ENCODE data around the gene TWSG1. TPM values are rescaled to one million over a fixed set of nuclear protein-coding genes. Genes with fewer than 3 reads are reported as not detected.
"Not testable (repeated sequence)": the region's sequence is repeated elsewhere in the genome, so short reads cannot be mapped to it uniquely, and the experiment has no call there.

Gene TWSG1
- polyA plus RNA-seq, 3 donors, result 65.4 to 88.8 (median 82.3) TPM

DNA sequence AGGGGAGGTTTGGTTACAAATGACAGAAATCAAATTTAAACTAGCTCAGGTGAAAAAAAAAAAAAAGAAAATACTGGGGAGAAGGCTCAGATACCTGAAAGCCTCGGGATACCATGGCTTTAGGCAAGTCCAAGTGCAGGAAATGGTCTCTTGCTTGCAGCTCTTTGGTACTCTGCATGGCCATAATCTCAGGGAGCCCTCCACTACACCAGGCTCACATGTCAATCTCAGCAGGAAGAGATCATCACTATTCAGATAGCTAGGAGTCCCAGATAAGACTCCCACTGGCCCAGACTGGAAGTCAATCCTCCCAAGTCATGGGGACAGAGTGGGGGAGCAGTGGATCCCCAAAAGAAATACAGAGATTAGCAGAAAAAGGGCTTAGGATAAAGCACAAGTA, 75.9 kb downstream of the TWSG1 start:
- DNase-seq (ENCODE audit: extremely low read depth in 1 of 11, low read depth in 9 of 11, low spot score in 4 of 11), result no peak

DNA sequence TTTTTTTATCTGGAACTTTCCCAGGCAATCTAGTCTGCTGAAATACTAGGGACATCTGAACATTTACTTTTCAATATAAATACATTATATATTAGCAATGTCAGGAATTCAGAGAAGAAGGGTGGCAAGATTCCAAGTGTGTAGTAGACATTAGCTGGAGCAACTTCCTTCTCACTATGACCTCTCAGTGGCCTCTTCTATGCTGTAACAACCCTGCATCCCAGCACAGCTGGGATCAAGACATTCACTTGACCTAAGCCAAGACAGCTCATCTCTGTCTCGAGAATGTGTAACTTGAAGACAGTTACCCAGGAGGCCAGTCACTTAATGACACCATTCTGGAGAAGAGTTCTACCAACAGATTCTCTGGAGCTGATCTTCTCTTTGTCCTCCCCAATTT, 79.0 kb downstream of the TWSG1 start:
- peak in 1 of 11 donors; percentile 46 for DNase-seq (ENCODE audit: extremely low read depth in 1 of 11, low read depth in 9 of 11, low spot score in 4 of 11)

DNA sequence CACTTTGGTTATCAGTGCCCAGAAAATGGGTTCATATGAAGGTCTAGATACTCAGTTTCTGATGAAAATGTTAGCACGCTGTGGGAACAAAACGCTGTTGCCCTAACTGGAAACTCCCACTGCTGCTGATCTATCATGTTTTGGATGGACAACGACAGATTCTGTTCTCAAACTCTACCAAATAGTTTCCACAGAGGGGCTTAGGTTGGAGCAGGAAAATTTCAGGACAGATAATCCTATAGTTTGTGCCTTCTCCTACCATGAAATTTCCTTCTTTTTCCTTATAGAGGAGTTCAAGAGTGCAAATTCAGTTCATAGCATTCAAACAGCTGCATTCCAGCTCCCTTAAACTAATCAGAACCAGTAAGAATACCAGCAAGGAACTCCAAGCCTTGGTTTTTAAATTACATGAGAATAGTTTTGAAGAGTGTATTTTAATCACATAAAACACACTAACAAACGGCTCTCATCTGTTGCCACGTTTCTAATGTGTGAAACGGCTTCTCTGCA, 82.0 kb downstream of the TWSG1 start:
- peak in 1 of 11 donors; percentile 47 for DNase-seq (ENCODE audit: extremely low read depth in 1 of 11, low read depth in 9 of 11, low spot score in 4 of 11)

DNA sequence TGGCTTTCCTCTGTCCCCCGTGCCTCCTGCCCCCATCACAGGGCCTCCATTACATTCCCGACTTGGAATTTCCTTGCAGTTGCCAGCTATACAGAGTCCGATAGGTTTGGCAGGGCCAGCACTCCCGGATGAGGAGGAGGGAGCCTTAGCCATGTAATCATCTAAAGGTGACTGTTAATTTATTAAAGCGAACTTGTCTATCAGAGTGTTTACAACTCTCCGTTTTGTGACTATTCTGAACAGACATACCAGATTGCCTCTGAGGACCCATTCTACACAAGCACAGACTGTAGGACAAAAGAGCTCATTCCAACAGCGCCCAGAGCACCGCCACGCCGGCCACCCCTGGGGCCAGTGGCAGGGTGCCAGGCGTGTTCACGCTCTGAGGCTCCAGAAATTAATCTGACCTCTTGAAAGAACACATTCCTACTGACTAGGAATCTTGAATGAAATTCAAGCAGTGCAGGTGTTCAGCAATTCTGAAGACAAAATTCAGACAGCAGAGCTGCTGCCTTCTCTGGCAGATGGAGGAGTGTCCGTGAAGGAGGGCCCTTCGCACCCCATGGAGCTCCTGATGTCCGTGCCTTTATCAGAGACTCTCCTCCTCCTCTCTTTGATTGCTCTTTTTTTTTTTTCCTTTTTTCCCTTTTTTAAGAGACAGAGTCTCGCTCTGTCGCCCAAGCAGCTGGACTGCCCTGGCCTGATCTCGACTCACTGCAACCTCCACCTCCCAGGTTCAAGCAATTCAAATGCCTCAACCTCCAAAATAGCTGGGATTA, 82.7 kb downstream of the TWSG1 start:
- DNase-seq (ENCODE audit: extremely low read depth in 1 of 11, low read depth in 9 of 11, low spot score in 4 of 11), result peak in 8 of 11 donors; percentile 51 to 67 (median 59)

DNA sequence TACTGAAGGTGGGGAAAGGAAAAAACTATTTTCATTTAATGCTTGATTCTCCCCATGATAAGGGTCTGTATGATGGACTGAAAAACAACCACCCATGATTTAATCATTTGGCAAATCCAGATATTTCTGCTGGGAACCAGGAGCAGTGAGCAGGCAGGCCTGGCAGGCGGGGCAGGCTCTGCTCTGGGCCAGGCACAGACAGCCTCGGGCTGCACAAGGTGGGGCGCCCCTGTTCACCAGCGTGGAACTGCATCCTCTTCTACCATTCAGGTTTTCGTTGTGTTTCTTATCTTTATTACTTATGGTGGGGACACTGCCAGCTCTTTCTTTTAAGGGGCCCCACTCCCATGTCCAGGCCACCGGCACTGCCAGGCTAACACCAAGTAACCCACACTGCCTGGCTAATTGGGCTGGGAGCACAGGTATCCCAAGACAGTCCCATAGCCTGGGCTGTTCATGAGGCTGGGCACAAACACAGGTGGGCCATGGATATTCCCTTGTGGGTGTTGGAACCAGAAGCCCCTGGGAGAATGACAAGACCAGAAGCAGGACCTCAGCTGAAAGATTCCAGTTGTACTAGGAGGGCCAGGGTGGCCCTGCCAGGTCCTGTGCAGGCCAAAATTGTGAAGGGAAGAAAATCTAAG, 83.6 kb downstream of the TWSG1 start:
- no peak for DNase-seq (ENCODE audit: extremely low read depth in 1 of 11, low read depth in 9 of 11, low spot score in 4 of 11)

DNA sequence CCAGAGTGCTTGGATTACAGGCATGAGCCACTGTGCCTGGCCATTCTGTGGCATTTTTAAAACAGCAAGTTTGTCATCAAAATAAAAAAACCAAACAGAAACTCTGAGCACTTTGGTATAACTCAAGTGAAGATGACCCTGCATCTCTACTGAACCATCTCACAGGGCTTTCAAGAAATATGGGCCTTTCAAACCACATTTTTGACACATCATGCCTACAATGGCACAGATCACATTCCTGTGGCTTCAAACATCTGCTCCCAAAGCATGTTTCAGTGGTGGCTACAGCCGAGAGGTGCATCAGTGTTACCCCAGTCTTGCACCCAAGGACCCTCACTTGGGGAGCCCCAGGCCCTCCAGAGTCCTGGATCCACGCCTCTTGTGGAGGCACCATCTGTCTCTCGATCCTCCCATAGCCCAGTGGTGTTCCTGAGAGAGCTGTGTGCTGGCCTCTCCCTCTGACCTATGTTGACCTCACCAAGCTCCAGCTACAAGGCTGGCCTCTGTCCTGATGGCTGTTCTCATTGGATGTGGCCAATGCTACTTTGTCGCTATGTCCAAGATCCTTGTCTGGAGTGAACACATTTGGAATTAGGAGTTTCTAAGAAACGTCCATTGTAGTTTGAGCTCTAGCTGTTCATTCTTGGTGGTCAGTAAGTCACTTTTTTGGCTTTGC, 85.5 kb downstream of the TWSG1 start:
- no peak for DNase-seq (ENCODE audit: extremely low read depth in 1 of 11, low read depth in 9 of 11, low spot score in 4 of 11)

DNA sequence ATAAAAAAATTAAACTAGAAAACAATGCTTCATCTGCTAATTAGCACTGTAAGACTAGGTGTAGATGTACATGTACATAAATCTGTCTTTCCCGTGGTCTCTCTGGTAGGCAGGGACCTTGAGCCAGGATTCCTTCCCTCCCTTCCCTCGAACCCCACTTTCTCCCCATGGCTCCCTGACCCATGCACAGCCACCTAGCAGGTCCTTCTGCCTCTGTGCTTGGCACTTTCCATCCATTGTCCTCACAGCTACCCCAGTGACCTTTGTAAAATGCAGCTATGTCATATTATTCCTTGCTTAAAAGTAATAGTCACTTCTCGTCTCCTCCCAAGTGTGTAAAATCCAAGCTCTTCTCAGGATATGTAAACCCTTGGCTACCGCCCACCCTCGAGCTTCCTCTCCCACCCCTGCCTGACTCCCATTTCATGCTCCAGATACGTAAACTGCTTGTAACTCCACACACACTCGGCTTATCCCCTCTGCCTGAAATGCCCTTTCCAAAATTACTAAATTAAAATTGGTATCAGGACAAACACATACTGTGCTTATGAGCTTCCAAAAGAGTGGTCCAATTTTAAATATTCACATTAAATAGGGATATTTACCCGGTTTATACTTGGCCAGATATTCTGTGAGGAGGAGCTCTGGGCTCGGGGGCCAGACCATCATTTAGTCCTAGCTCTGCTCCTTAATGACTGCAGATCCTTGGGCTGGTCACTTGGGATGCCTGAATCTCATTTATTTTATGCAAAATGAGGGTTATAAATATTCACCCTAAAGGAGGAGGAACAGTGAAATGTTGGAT, 86.7 kb downstream of the TWSG1 start:
- DNase-seq (ENCODE audit: extremely low read depth in 1 of 11, low read depth in 9 of 11, low spot score in 4 of 11), result no peak

DNA sequence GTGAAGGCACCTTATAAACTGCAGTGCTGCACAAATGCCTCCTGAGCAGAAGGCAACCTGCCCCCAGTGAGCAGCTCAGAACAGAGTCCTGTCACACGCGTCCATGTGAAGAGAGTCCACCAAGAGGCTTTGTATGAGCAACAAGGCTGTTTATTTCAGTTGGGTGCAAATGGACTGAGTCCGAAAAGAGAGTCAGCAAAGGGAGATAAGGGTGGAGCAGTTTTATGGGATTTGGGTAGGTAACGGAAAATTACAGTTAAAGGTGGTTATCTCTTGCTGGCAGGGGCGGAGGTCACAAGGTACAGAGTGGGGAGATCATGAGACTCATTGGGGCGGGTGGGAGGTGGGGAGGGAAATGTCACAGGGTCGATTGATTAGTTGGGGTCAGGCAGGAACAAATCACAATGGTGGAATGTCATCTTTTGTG, 87.3 kb downstream of the TWSG1 start:
- DNase-seq (ENCODE audit: extremely low read depth in 1 of 11, low read depth in 9 of 11, low spot score in 4 of 11), result no peak

DNA sequence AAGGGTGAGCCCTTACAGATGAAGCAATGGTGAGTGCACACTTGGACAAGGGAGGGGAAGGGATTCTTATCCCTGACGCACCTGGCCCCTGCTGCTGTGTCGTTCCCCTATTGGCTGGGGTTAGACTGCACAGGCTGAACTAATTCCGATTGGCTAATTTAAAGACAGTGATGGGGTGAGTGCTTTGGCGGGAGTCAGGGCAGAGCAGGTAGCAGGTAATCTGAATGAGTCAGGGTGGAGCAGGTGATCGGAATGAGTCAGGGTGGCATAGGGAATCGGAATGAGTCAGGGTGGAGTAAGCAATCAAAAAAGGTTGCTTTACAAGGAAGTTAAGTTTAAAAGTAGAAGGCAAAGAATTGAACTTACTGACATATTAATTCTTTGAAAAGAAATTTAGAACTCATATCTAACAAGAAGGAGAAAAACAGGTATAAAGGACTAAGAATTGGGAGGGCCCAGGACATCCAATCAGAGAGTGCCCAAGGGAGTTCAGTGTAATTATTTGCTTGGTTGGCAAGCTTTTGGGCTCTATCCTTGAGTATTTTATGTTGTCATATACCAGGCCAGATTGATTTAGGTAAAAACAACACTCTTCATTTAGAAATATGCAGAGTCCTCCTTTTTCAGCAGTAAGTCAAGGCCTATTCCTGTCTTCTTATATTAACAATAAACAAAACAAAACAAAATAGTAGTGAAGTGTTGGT, 88.4 kb downstream of the TWSG1 start:
- DNase-seq (ENCODE audit: extremely low read depth in 1 of 11, low read depth in 9 of 11, low spot score in 4 of 11), result no peak

DNA sequence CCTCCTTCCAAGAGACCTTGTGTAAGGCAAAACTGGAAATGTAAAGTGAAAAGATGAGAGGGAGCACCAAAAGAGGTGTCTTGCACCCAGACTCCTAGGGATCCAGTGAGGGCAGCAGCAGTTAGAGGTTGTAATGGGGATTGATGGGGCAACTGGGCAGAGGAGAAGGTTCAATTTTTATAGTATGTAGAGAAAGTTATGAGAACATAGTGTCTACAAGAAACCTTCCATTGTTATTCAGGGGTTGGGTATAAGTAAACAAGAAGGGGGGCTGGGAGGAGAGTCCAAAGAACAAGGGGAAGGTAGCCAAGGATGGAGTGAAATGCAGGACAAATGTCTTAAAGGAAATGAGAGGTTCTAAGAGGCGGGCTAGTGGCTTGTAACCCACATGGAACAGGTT, 89.1 kb downstream of the TWSG1 start:
- not testable (repeated sequence) for DNase-seq (ENCODE audit: extremely low read depth in 1 of 11, low read depth in 9 of 11, low spot score in 4 of 11)

DNA sequence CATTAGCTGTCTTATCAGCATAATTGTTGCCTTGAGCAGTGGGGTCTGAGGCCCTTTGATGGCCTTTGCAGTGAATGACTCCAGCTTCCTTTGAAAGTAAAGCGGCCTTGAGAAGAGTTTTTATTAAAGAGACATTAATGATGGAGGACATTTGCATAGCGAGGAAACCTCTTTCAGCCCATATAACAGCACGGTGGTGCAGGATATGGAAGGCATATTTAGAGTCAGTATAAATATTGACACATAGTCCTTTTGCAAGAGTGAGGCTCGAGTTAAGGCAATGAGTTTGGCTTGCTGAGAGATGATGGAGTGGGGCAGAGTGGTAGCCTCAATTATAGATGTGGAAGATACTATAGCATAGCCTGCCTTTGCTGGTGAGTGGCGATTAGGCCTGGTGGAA, 89.7 kb downstream of the TWSG1 start:
- not testable (repeated sequence) for DNase-seq (ENCODE audit: extremely low read depth in 1 of 11, low read depth in 9 of 11, low spot score in 4 of 11)

DNA sequence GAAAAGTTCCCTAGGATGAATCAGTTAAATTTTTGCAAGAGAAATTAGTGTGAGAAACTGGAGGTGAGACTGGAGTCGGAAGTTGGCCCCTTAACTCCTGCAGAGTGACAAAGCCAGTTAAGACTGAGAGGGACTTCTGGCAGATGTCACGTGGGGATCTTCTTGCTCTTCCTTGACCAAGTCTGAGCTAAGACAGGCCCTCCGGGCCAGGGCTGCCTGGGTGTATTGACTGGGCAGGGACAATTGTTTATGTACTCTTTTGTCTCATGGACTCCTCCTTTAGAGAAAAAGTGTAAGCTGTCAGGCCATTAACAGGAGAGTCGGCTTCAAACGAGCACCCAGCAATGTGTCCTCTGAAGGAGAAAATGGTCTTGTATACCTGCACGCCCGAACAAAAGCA, 92.2 kb downstream of the TWSG1 start:
- DNase-seq (ENCODE audit: extremely low read depth in 1 of 11, low read depth in 9 of 11, low spot score in 4 of 11), result no peak

DNA sequence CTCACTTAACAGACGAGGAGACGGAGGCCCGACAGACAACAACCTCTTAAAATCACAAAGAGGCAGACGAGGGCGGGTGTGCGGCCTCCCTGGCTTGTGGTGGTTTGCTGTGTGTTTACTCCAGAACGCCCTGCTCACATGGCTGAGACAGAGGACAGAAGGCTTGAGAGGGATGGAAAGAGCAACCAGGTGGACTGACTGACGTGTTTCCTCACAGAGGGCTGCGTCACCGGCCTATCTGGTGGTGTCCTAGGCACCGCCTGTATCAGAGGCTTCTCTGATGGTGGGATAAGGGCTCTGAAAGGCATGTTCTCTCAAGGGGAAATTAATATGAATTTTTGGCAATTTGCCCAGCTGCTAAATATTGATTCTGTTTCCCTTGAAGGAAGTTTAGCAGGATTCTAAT, 93.7 kb downstream of the TWSG1 start:
- DNase-seq (ENCODE audit: extremely low read depth in 1 of 11, low read depth in 9 of 11, low spot score in 4 of 11), result no peak

DNA sequence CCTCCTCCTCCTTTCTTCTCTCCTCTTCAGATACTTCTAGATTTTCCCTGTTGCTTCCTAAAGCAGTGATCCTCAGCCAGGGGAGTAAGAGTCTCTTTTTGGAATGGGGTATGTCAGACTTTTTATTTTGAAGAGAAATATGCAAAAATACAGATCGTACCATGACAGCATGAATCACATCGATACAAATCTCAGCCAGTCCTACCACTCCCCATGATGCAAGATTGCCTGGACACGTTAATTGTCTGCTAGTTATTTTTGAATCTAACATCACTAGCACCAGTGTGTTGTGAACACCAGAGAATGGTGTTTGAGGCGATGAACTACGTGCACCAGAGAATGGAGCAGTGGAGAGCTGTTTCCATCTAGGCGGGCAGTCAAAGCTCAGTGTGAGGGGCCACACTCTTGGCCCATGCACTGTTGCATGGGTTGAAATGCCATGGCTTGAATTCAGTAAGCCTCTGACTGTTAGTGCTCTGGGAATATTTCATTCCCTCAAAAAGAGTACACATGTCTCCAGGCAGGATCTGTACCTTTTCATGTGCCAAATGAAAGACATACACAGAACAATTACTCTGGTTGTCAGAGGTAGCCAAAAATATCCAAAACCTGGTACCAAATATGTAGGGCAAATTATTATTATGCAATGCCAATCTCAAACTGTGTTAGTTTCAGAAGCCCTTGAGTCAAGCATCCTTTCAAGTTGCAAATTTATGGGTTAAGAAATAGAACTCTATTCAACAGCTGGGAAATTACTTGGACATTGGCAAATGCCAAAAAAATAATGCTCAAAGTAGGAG, 94.5 kb downstream of the TWSG1 start:
- DNase-seq (ENCODE audit: extremely low read depth in 1 of 11, low read depth in 9 of 11, low spot score in 4 of 11), result no peak

DNA sequence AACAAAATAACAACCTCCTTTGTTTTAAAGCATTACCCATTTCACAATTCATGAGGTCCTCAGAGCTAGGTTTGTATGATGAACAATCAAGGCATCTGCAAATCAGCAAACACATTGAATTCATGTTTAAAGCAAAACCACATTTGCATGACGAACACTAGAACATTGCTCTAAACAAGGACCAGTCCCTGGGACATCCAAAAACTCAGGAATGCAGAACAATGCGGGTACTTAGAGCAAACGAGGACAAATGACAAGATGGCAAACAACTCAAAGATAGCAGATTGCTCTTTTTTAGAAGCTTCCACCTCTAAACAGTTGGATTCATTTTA, 95.1 kb downstream of the TWSG1 start:
- no peak for DNase-seq (ENCODE audit: extremely low read depth in 1 of 11, low read depth in 9 of 11, low spot score in 4 of 11)

DNA sequence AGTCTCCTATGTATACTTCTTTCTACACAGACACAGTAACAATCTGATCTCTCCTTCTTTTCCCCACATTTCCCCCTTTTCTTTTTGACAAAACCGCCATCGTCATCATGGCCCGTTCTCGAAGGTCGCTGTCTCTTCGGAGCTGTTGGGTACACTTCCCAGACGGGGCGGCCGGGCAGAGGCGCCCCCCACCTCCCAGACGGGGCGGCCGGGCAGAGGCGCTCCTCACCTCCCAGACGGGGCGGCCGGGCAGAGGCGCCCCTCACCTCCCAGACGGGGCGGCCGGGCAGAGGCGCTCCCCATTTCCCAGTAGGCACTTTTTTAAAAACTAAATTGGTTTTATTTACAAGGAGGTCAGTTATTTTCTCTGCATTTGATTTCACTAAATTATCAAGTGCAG, 95.7 kb downstream of the TWSG1 start:
- not testable (repeated sequence) for DNase-seq (ENCODE audit: extremely low read depth in 1 of 11, low read depth in 9 of 11, low spot score in 4 of 11)

DNA sequence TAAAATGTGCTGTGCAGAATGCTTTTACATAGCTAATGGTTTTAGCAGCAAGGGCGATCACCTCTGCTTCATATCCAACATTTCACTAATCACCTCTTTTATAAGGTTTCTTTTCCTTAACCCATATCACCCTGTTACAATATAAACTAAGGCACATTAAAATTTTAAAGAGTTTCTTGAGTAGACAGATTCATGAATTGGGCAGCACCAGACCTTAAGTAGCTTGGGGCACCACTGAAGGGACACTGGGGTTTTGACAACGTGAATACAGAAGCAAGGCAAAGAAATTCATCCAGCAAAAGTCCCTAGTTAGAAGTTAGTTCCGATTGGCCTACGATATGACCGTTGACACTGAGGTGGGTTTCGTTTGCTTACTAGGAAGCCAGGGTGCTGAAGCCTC, 96.7 kb downstream of the TWSG1 start:
- DNase-seq (ENCODE audit: extremely low read depth in 1 of 11, low read depth in 9 of 11, low spot score in 4 of 11), result no peak

DNA sequence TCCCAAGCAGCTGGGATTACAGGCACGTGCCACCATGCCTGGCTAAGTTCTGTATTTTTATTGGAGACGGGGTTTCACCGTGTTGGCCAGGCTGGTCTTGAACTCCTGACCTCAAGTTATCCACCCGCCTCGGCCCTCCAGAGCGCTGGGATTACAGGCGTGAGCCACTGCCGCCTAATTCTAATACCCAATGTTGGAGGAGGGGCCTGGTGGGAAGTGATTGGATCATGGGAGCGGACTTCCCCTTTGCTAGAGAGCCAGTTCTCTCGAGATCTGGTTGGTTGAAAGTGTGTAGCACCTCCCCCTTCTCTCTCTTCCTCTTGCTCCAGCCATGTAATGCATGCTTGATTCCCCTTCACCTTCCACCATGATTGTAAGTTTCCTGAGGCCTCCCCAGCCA, 98.5 kb downstream of the TWSG1 start:
- DNase-seq (ENCODE audit: extremely low read depth in 1 of 11, low read depth in 9 of 11, low spot score in 4 of 11), result not testable (repeated sequence)

Measured in renal cortex interstitium (tissue), 11 donors.